NB4 (cell line): ENCODE measurements around the gene AZI2.

Experiments used
- POLR2A ChIP-seq: IDR thresholded peaks from 2 replicates; pipeline ENCODE4 v1.6.1; 2011; ENCODE audit warnings: mild to moderate bottlenecking; ENCODE audit not compliant: insufficient read length; ENCODE audit errors: extremely low read depth
- TF ChIP-seq, protein P1 (sequence below): IDR thresholded peaks from one replicate; pipeline ENCODE4 v1.5.1; 2012; ENCODE audit warnings: low read depth, low read length
- TF ChIP-seq, protein P2 (sequence below): IDR thresholded peaks from 2 replicates; pipeline ENCODE4 v1.6.1; 2011; ENCODE audit warnings: low read depth, low read length

DNA sequence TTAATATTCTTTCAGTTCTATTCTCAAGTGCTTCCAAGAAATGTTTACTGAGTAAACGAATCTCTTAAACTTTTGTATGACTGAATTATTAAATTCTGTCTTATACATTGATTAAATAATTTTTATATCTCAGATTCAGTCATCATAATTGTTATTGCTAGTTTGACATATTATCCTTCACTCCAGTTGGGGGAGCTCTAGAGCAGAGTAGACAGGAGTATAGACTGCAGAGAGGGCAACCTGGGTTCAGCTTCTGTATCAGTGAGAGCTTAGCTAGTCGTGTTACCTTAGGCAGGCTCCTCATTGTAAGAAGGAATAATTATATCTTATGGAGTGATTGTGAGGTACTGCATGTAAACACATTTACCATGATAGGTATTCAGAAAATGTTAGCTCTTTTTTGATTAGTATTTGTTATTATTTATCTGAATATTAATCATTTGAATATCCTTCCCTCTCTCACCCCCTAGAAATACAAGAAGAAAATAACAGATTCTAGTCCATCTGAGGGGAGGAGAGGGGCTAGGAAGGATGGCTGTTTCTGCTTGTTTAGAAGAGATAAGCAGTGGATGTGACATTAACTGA, 31.1 kb downstream of the AZI2 start:
- TF ChIP-seq, protein P1, sequence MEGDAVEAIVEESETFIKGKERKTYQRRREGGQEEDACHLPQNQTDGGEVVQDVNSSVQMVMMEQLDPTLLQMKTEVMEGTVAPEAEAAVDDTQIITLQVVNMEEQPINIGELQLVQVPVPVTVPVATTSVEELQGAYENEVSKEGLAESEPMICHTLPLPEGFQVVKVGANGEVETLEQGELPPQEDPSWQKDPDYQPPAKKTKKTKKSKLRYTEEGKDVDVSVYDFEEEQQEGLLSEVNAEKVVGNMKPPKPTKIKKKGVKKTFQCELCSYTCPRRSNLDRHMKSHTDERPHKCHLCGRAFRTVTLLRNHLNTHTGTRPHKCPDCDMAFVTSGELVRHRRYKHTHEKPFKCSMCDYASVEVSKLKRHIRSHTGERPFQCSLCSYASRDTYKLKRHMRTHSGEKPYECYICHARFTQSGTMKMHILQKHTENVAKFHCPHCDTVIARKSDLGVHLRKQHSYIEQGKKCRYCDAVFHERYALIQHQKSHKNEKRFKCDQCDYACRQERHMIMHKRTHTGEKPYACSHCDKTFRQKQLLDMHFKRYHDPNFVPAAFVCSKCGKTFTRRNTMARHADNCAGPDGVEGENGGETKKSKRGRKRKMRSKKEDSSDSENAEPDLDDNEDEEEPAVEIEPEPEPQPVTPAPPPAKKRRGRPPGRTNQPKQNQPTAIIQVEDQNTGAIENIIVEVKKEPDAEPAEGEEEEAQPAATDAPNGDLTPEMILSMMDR, result peak; percentile 67
- TF ChIP-seq, protein P2, sequence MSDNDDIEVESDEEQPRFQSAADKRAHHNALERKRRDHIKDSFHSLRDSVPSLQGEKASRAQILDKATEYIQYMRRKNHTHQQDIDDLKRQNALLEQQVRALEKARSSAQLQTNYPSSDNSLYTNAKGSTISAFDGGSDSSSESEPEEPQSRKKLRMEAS, result no peak
- no peak for TF ChIP-seq POLR2A
